Measurements from ENCODE around the gene PLPPR3.

DNA sequence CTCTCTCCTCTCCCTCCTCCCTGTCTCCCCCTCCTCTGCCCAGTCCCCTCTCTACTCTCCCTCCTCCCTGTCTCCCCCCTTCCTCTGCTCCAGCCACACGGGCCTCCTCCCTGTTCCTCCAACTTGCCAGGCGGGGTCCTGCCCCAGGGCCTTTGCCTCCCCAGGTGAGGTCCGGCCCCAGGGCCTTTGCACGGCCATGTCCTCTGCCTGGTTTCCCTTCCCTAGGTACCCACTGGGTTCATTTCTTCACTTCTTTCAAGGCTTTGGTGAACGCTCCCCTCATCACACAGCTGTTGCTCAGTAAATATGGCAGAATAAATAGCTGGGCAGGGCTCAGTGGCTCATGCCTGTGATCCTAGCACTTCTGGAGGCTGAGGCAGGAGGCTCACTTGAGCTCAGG, 49.7 kb downstream of the PLPPR3 start:
- TF ChIP-seq, protein P1, sequence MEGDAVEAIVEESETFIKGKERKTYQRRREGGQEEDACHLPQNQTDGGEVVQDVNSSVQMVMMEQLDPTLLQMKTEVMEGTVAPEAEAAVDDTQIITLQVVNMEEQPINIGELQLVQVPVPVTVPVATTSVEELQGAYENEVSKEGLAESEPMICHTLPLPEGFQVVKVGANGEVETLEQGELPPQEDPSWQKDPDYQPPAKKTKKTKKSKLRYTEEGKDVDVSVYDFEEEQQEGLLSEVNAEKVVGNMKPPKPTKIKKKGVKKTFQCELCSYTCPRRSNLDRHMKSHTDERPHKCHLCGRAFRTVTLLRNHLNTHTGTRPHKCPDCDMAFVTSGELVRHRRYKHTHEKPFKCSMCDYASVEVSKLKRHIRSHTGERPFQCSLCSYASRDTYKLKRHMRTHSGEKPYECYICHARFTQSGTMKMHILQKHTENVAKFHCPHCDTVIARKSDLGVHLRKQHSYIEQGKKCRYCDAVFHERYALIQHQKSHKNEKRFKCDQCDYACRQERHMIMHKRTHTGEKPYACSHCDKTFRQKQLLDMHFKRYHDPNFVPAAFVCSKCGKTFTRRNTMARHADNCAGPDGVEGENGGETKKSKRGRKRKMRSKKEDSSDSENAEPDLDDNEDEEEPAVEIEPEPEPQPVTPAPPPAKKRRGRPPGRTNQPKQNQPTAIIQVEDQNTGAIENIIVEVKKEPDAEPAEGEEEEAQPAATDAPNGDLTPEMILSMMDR (IDR thresholded peaks at IDR 0.05 in 8 of 11, conservative IDR thresholded peaks at IDR 0.05 in 3 of 11): no peak
- TF ChIP-seq POLR2A (IDR thresholded peaks at IDR 0.05): no peak
- TF ChIP-seq POLR2AphosphoS5 (IDR thresholded peaks at IDR 0.05): no peak
